ENCODE measurements around the gene RSPH4A.
"Not testable (repeated sequence)": the region's sequence is repeated elsewhere in the genome, so short reads cannot be mapped to it uniquely, and the experiment has no call there.

RSPH4A gene

GRCh38 chr6:116615937-116616736, at the start of gene RSPH4A:
Gene RSPH4A (plus strand): TSS chr6:116616479. CDS start chr6:116616624, 145 bp downstream.
- DNase-seq (ENCODE audit: insufficient read length, low spot score), result peak; percentile 56
- FAIRE-seq, result peak; percentile 99

GRCh38 chr6:116568111-116568510, 48.2 kb upstream of the RSPH4A start:
- no peak for DNase-seq (ENCODE audit: insufficient read length, low spot score)
- no peak for FAIRE-seq

- FAIRE-seq (no peak), DNase-seq (ENCODE audit: insufficient read length, low spot score) (no peak)
Observed at GRCh38 chr6:116568821-116569755, 47.2 kb upstream of the RSPH4A start.

GRCh38 chr6:116570856-116571682, 45.2 kb upstream of the RSPH4A start, which contains the start of gene RWDD1:
Gene RWDD1 (plus strand): TSS chr6:116571504. CDS start chr6:116571583, 79 bp downstream.
- FAIRE-seq (peak; percentile 94), DNase-seq (ENCODE audit: insufficient read length, low spot score) (peak; percentile 79)

- DNase-seq (ENCODE audit: insufficient read length, low spot score) (no peak), FAIRE-seq (no peak)
Observed at GRCh38 chr6:116571683-116572000, 44.6 kb upstream of the RSPH4A start.

GRCh38 chr6:116572162-116572561, 44.1 kb upstream of the RSPH4A start:
- DNase-seq (ENCODE audit: insufficient read length, low spot score), result no peak
- peak; percentile 83 for FAIRE-seq

- FAIRE-seq, result no peak
- no peak for DNase-seq (ENCODE audit: insufficient read length, low spot score)
Observed at GRCh38 chr6:116575227-116575626, 41.1 kb upstream of the RSPH4A start.

- DNase-seq (ENCODE audit: insufficient read length, low spot score) (no peak), FAIRE-seq (no peak)
Observed at GRCh38 chr6:116577486-116577885, 38.8 kb upstream of the RSPH4A start.

- DNase-seq (ENCODE audit: insufficient read length, low spot score) (no peak), FAIRE-seq (no peak)
Observed at GRCh38 chr6:116578335-116578734, 37.9 kb upstream of the RSPH4A start.

GRCh38 chr6:116579143-116579542, 37.1 kb upstream of the RSPH4A start:
- FAIRE-seq (no peak), DNase-seq (ENCODE audit: insufficient read length, low spot score) (no peak)

- FAIRE-seq, result no peak
Observed at GRCh38 chr6:116580198-116580597, 36.1 kb upstream of the RSPH4A start.

GRCh38 chr6:116586276-116586675, 30.0 kb upstream of the RSPH4A start:
- DNase-seq (ENCODE audit: insufficient read length, low spot score), result no peak
- no peak for FAIRE-seq

More at GRCh38 chr6:116580198-116580597, 36.1 kb upstream of the RSPH4A start:
- no peak for DNase-seq (ENCODE audit: insufficient read length, low spot score)

- DNase-seq (ENCODE audit: insufficient read length, low spot score) (no peak), FAIRE-seq (no peak)
Observed at GRCh38 chr6:116586738-116587137, 29.5 kb upstream of the RSPH4A start.

GRCh38 chr6:116595247-116595646, 21.0 kb upstream of the RSPH4A start:
- no peak for FAIRE-seq
- no peak for DNase-seq (ENCODE audit: insufficient read length, low spot score)

- DNase-seq (ENCODE audit: insufficient read length, low spot score), result no peak
Observed at GRCh38 chr6:116596815-116597214, 19.5 kb upstream of the RSPH4A start.

GRCh38 chr6:116603916-116604315, 12.4 kb upstream of the RSPH4A start:
- not testable (repeated sequence) for FAIRE-seq

More at GRCh38 chr6:116596815-116597214, 19.5 kb upstream of the RSPH4A start:
- FAIRE-seq, result peak; percentile 14

GRCh38 chr6:116604868-116605267, 11.4 kb upstream of the RSPH4A start:
- not testable (repeated sequence) for DNase-seq (ENCODE audit: insufficient read length, low spot score); FAIRE-seq

More at GRCh38 chr6:116603916-116604315, 12.4 kb upstream of the RSPH4A start:
- not testable (repeated sequence) for DNase-seq (ENCODE audit: insufficient read length, low spot score)

- FAIRE-seq (no peak), DNase-seq (ENCODE audit: insufficient read length, low spot score) (no peak)
Observed at GRCh38 chr6:116605935-116606334, 10.3 kb upstream of the RSPH4A start.

GRCh38 chr6:116611056-116611455, 5.2 kb upstream of the RSPH4A start:
- no peak for FAIRE-seq
- no peak for DNase-seq (ENCODE audit: insufficient read length, low spot score)

- no peak for FAIRE-seq
- no peak for DNase-seq (ENCODE audit: insufficient read length, low spot score)
Observed at GRCh38 chr6:116616737-116617053, 416 bp downstream of the RSPH4A start.
